ENCODE data around the gene DPYD.

DNA sequence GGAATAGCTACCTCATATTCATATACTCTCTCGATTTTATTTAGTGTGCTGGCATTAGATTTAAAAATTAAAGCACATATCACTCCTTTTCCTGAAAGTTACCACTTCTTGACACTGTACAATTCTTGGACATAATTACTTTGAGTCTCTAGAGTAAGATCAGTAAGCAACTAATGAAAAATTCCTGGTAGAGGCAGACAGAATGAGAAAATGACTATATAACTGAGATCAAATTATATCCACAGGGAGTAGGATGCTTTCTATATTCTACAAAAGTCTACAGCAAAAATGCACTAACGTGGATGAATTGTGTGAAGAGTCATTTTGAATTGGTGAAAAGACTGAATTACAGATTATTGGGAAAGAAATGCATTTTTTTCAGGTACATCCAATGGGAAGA lies 753.6 kb downstream of the DPYD start:
- TF ChIP-seq EZH2 (IDR thresholded peaks at IDR 0.05; ENCODE audit: low read length, unreplicated experiment), result no peak
- TF ChIP-seq, protein P1, sequence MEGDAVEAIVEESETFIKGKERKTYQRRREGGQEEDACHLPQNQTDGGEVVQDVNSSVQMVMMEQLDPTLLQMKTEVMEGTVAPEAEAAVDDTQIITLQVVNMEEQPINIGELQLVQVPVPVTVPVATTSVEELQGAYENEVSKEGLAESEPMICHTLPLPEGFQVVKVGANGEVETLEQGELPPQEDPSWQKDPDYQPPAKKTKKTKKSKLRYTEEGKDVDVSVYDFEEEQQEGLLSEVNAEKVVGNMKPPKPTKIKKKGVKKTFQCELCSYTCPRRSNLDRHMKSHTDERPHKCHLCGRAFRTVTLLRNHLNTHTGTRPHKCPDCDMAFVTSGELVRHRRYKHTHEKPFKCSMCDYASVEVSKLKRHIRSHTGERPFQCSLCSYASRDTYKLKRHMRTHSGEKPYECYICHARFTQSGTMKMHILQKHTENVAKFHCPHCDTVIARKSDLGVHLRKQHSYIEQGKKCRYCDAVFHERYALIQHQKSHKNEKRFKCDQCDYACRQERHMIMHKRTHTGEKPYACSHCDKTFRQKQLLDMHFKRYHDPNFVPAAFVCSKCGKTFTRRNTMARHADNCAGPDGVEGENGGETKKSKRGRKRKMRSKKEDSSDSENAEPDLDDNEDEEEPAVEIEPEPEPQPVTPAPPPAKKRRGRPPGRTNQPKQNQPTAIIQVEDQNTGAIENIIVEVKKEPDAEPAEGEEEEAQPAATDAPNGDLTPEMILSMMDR (conservative IDR thresholded peaks at IDR 0.05; ENCODE audit: low read depth, low read length), result no peak

All from PC-3 (cell line).